Medulla oblongata (tissue), 1 donor: ENCODE measurements around the gene DAZAP2.
"Not testable (repeated sequence)": the region's sequence is repeated elsewhere in the genome, so short reads cannot be mapped to it uniquely, and the experiment has no call there.

Source experiments
- DNase-seq: peaks from one replicate; pipeline ENCODE4 v3.0.0-alpha.2; 2015; ENCODE audit errors: extremely low spot score

The DAZAP2 gene

DNA sequence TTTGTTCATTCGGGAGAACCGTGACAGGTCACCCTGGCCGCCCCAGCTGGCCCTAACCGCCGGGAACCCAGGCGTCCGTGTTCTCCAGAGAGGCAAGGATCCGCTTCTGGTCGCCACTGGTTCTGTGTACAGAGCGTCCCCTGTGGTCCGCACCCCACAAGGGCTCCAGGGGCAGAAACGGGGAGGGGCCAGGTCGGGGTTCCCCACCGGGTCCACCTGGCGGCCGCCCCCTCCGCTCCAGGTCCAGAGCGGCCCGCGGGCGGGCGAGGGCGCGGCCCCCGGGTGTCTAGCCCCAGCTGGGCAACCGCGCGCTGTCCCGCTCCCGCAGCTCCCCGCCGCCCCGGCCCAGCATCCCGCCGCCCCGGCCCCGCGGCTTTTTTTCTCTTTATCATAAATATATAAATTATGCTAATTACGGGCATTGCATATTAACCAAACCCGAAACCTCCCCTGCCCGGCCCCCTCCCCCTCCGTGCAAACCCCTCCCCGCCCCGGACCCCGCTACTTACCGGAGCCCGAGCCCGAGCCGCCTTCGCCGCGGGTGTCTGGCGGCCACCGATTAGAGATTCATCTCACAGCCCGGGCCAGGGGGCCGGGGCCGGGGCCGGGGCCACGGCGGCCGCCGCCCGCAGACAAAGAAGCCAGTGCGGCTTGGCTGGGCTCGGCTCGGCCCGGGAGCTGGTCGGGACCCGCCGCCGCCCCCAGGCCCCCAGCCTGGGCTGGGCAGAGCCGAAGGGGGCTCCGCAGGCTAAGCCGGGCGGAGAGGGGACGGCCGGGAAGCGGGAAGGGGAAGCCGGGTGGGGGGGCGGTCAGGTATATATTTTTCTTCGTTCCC is 21.3 kb upstream of the DAZAP2 start:
- peak; percentile 73 for DNase-seq

- peak; percentile 90 for DNase-seq
Measured at GRCh38 chr12:51217968-51218606, 20.5 kb upstream of the DAZAP2 start, which contains the start of gene POU6F1. TSS of gene POU6F1 (minus strand) at chr12:51218062. CDS start at chr12:51206836, 11,226 bp downstream.

- no peak for DNase-seq
Measured at GRCh38 chr12:51218607-51219161, 19.9 kb upstream of the DAZAP2 start.

DNA sequence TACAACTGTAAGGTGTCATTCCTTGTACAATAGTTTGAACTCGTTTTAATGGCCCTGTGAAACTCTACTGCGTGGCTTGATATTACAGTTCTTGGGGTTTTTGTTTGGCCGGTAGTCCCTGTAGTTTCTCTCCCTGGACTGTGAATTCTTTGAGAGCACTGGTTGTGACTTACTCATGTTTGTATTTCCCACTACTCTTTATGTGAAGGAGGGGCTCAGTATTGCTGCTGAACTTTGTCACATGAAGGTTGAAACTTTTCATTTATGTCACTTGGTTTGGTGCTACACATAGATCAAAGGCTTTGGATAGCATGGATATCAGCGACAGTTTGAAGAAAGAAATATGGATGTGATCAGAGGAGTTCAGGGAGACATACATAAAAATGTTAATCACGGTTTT is 19.3 kb upstream of the DAZAP2 start:
- DNase-seq: no peak

DNA sequence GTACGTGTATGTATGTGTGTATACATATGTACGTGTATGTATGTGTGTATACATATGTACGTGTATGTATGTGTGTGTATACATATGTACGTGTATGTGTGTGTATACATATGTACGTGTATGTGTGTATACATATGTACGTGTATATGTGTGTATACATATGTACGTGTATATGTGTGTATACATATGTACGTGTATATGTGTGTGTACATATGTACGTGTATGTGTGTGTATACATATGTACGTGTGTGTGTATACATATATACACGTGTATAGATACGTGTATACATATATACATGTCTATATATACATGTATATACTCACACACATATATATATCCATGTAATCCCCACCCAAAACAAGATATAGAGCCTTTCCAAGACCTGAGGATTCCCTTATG is 18.8 kb upstream of the DAZAP2 start:
- DNase-seq: not testable (repeated sequence)

DNA sequence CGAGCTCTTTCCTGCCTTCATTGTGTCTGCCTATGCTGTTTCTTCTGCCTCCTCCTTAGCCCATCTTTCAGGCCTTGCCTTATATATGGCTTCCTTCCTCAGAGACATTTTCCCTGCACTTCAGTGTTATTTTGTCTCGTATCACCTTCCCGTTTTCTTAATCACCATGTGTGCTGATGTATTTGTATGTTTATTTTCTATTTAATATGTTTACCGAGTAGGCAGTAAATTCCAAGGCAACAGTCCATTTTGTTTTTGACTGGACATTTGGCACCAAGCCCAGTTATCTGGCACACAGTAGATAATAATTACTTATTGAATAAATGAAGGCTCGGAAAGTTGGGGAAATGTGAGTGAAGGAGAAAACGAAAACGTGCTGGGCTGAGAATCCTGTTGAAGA is 16.2 kb upstream of the DAZAP2 start:
- no peak for DNase-seq

- DNase-seq: no peak
Measured at GRCh38 chr12:51224625-51225024, 14.0 kb upstream of the DAZAP2 start.

- DNase-seq: no peak
Measured at GRCh38 chr12:51225234-51225633, 13.4 kb upstream of the DAZAP2 start.

DNA sequence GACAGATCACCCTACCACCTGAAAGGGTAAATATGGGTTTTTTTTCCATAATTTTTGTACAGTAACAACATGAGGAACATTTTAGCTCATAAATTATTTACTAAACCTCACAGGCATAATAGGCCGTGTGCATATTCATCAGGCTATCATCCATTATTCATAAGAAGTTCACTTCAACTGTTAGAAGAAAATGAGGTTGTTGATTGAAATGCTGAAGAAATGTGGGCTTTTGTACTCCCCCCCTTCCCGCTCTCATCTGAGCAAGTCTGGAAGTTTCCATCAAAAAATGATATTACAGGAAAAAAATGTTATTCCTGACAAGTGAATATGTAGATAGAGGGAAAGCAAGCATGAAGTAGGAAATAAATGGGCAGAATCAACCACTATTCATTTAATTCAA is 12.9 kb upstream of the DAZAP2 start:
- no peak for DNase-seq

DNA sequence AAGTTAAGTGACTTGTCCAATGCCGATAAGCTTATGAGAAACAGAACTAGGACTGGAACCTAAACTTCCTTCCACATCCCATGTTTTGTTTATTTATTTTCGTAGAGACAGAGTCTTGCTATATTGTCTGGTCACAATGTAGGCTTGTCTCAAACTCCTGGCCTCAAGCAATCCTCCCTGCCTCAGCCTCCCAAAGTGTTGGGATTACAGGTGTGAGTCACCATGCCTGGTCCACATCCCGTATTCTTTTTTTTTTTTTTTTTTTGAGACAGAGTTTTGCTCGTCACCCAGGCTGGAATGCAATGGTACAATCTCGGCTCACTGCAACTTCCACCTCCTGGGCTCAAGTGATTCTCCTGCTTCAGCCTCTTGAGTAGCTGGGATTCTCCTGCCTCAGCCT is 11.5 kb upstream of the DAZAP2 start:
- DNase-seq: not testable (repeated sequence)

DNA sequence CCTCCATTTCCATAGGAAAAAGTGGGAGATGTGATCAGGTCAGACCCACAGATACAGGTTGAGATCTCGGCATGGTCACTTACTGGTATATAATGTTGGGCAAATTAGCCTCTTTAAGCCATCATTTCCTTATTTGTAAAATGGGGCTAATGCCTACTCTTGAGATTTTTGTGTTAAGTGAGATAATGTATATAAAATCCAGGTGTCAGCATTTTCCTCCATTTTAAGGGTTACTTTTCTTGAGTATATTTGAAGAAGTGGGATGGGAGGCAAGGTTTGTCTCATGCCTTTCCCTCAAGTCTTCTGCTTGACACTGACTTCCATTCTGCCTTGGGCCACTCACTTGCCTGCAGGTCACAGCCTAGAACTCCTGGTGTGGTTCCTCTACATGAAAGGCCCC is 10.7 kb upstream of the DAZAP2 start:
- no peak for DNase-seq

- no peak for DNase-seq
Measured at GRCh38 chr12:51229116-51229809, 9.4 kb upstream of the DAZAP2 start.

DNA sequence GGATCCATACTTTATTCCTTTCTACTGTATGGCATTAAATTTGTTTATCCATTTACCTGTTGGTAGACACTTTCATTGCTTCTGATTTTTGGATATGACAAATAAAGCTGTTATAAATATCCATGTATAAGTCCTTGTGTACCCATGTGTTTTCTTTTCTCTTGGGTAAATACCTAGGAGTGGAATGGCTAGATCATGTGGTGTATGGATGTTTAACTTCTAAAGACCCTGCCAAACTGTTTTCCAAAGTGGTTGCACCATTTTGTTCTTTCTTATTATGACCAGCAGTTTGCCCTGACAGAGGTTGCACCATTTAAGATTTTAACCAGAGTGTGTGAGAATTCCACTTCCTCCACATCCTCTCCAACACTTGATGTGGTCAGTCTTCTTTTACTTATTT is 6.0 kb upstream of the DAZAP2 start:
- DNase-seq: no peak

GRCh38 chr12:51234530-51234929 is 4.1 kb upstream of the DAZAP2 start:
- DNase-seq: no peak

DNA sequence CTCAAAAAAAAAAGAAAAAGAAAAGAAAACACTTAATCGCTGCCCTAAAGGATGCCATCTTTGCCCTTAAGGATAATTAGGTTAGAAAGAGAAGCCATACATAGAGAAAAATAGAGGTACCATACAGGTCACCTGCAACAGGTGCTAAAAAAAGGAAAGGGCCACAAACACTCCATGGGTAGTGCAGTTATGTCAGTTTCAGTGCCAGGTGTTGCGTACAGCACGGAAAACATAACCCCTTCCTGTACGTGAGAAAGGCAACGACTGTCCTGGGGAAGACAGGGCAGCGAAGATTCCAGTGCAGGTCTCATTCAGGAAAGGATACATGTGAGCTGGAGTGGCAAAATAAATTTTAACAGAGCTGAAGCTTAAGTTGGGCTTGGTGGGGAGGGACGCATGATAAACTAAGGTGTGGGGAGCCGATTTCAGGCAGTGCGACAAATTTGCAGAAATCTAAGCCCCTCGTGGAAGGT is 553 bp upstream of the DAZAP2 start:
- no peak for DNase-seq

GRCh38 chr12:51240971-51241370 is 2.3 kb downstream of the DAZAP2 start:
- DNase-seq: no peak

GRCh38 chr12:51242120-51242519 is 3.5 kb downstream of the DAZAP2 start:
- DNase-seq: no peak

DNA sequence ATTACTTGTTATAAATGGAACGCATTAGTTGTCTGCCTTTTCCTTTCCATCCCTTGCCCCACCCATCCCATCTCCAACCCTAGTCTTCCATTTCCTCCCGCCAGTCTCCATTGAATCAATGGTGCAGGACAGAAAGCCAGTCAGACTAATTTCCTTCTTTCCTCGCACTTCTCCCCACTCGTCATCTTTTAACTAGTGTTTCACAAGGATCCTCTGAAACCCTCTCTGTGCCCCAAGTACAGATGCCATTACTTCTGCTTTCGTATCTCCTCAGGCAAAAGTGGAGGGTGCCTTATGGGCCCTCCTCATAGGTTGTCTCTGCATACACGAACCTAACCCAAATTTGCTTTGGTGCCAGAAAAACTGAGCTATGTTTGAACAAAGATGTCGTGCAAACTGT is 4.2 kb downstream of the DAZAP2 start:
- DNase-seq: peak; percentile 34

DNA sequence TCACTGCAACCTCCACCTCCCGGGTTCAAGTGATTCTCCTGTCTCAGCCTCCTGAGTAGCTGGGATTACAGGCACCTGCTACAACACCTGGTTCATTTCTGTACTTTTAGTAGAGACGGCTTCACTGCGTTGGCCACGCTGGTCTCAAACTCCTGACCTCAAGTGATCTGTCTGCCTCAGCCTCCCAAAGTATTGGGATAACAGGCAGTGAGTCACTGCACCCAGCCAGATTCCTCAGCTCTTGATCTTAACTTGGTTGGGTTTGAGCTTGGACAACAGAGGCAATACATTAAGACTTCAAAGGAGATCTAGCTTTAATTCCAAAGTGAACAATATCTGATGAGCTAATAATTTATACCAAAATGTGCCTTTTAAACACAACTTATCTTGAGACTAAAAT is 5.6 kb downstream of the DAZAP2 start:
- DNase-seq: no peak

- DNase-seq: no peak
Measured at GRCh38 chr12:51245476-51246253, 7.0 kb downstream of the DAZAP2 start.

- DNase-seq: peak; percentile 45
Measured at GRCh38 chr12:51246254-51246853, 7.7 kb downstream of the DAZAP2 start.
